ENCODE results near the gene WHAMM.
"Not testable (repeated sequence)": the region's sequence is repeated elsewhere in the genome, so short reads cannot be mapped to it uniquely, and the experiment has no call there.

Gene WHAMM

DNA sequence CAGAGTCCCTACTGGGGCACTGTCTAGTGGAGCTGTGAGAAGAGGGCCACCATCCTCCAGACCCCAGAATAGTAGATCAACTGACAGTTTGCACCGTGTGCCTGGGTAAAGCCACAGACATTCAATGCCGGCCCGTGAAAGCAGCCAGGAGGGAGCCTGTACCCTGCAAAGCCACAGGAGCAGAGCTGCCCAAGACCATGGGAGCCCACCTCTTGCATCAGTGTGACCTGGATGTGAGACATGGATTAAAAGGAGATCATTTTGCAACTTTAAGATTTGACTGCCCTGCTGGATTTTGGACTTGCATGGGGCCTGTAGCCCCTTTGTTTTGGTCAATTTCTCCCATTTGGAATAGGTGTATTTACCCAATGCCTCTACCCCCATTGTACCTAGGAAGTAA lies 56.6 kb downstream of the WHAMM start:
- not testable (repeated sequence) for DNase-seq (ENCODE audit: low read depth in 2 of 2)

DNA sequence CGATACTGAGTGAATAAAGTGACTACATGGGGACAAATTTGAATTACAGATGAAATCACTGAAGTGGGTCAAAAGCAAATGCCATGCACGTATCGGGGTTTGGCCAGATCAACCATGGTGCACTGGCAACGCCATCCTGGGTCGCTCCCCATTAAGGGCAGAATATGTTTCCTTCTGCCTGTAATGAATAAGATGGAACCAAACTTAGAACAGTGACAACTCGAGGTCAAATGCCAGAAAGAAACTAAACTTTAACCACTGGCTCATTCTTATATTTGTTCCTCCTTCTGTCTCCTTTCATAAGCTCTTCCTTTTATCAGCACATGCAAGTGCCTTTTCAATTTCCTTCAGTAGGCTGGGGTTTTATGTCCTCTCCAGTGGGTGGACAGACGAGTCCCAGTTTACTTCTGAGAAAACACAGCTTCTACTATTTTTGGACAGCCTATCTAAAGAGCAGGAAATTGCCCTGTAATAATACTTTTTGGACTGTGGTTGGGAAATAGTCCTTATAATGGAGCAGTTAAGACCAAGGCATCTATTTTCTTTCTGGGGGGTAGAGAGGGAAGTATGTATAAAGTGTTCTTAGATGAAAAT lies 61.4 kb downstream of the WHAMM start:
- no peak for DNase-seq (ENCODE audit: low read depth in 2 of 2)

- no peak for DNase-seq (ENCODE audit: low read depth in 2 of 2)
These were observed 61.9 kb downstream of the WHAMM start for GRCh38 chr15:82871358-82871757.

DNA sequence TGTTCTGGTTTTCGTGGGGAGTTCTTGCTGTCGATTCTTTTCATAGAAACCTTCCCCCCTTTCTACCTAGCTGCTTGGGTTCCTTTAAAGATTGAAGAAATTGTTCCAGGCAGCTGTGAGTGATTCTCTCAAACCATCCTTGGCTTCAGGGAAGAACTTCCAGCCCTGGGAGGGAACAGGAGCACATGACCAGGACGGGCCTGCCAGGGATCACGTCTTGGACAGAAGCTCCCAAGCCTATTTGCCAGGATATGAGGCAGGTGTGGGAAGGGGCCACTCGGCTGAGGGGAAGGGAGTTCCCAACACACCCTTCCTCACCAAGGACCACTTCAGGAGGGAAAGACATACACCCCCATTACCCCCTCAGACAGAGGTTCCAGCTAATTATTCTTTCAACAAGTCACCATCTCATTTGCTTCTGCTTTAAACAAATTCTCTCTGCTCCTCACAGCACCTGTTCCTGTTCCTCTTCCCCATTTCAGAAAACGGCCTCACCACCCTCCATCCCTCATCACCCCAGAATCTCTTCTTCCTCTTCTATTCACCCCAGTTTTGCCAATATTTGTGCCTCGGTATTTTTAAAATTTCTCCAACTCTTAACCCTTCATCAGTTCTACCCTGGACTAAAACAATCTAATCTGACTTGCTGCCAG lies 62.5 kb downstream of the WHAMM start:
- DNase-seq (ENCODE audit: low read depth in 2 of 2) = no peak

DNA sequence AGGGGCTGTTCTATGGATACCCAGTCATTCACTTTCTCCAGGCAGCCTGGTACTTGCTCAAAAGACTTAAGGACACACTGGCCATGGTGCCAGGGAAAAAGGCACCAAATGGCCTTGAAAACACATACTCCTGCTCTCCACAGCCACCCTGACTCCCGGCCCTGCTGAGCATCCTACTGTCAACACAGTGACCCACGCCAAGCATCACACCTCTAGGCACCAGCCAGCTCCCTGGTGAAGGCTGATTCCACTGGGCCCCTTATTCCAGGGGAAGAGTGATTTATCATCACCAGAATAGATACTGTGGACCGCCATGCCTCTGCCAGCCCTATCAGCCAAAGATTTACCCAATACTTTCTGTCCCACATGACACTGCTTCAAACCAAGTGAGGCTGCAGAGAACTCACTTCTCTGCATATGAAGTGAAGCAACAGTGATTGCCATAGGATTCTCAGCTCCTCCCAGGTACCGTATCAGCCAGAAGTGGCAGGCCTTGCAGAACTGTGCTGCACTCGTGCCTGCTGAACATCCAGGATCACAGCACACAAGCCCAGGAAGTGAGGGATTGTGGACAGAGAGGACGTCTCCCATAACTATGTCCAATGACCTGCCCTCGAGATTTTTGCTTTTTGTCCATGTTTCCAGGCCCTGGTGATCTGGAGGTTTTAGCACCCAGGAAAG lies 63.7 kb downstream of the WHAMM start:
- no peak for DNase-seq (ENCODE audit: low read depth in 2 of 2)

DNA sequence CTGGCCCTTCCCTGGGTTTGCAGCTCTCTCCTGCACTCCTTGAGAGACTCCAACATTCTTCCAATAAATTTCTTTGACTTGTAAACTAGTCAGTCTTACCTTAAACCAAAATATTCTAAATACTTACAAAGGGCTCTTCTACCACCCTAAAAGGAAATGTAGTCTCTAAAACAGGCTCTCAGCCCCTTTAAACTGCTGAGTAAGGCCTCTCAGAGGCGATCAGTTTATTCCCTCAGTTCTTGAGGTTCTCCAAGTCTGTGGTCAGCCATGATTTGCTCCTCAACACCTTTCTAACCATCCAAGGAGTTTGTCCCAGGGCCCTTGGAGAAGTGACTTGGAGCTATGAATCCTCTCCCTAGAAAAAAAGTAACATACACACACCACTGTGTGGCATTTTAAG lies 64.8 kb downstream of the WHAMM start:
- no peak for DNase-seq (ENCODE audit: low read depth in 2 of 2)

DNA sequence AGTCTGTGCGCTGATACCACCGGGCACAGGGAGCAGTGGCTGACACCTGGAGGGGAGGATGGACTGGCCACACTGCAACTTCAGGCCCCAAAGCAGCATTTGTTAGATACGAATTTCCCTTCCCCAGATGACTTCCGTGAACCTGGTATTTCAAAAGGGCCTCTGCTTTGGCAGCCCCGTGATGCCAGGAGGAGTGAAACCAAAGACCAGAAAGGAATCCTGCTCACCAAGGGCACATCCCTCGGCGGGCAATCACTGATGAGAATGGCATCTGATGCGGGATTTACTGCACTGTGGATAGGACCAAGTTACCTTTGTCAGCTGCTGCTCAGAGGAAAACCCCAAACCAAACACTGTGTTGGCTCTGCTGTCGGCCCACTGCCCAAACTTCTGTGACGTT lies 65.5 kb downstream of the WHAMM start:
- no peak for DNase-seq (ENCODE audit: low read depth in 2 of 2)

GRCh38 chr15:82875411-82876003 lies 66.1 kb downstream of the WHAMM start:
- peak in 1 of 2 experiments; percentile 20 for DNase-seq (ENCODE audit: low read depth in 2 of 2)

DNA sequence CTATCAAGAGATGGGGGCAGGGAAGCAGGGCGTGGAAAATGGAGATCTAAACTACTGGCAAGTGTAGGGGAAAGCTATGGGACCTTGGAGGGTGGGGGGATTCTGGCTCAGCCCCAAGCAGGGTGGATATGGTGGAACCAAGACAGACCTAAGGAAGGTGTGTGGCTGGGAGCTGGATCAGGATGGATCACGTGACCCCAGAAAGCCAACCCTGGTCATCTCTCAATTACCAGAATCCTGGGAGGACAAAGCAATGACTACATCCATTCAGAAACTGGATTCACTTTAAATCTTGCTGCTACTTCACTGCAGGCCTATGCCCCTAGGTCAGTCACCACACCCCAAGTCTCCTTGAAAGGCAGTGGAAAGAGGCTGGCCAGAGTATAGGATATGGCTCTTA lies 68.4 kb downstream of the WHAMM start:
- no peak for DNase-seq (ENCODE audit: low read depth in 2 of 2)

DNA sequence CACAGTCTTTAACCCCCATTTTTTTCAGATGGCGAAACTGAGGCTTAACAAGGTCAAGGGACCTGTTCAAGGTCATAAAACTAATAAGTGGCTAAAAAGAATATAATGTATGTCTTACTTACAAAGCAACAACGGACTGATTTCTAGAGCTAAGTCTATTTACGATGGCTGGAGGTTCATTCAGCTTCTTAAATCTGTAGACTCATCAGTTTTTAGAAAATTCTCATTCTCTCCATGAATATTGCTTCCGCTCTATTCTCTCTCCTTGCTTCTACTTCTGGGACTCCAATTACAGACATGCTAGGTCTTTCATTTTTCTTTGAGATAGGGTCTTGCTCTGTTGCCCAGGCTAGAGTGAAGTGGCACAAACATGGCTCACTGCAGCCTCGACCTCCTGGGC lies 68.9 kb downstream of the WHAMM start:
- DNase-seq (ENCODE audit: low read depth in 2 of 2) = no peak

GRCh38 chr15:82880704-82881103 lies 71.3 kb downstream of the WHAMM start:
- no peak for DNase-seq (ENCODE audit: low read depth in 2 of 2)

GRCh38 chr15:82881747-82882146 lies 72.3 kb downstream of the WHAMM start:
- no peak for DNase-seq (ENCODE audit: low read depth in 2 of 2)

GRCh38 chr15:82882273-82882928 lies 73.0 kb downstream of the WHAMM start:
- no peak for DNase-seq (ENCODE audit: low read depth in 2 of 2)

Data from fibroblast of skin of left quadriceps (primary cell).